ENCODE data around the gene FAXC.

- no peak for TF ChIP-seq POLR2A (IDR thresholded peaks at IDR 0.05)
- TF ChIP-seq CTCF (IDR thresholded peaks at IDR 0.05 in 4 of 5, conservative IDR thresholded peaks at IDR 0.05 in 1 of 5), result no peak
These were observed 5.5 kb upstream of the FAXC start for GRCh38 chr6:99354983-99355382.
